ENCODE data around the gene MMP20. TPM values are rescaled to one million over a fixed set of nuclear protein-coding genes. Genes with fewer than 3 reads are reported as not detected.

MMP20 gene
- total RNA-seq, 1 experiment from 2014 or later: not detected

DNA sequence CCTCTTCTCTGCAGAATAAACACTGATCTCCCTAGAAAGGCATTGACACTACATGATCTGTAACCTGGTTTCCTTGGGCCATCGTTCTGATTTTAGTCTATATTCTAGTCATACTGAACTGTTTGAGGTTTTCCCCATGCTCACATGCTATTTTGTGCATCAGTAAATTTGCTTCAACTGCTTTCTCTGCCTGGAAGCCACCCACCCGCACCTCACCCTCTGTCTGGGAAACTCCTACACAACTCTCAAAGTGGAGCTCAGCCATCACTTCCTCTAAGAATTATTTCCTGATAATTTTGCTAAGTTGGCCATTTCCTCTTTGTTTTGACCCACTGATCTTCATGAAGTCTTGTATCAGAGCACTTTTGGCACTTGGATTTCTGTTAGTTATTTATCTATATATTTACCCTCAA, 36.1 kb downstream of the MMP20 start:
- Histone ChIP-seq H3K4me3 (ENCODE audit: low read depth, low read length, poor library complexity, severe bottlenecking) (no peak overlapping the region), H3K27me3 (replicated peaks; ENCODE audit: insufficient read depth, low read depth, low read length, poor library complexity) (no peaks in the 10 kb centered on the region), H3K27ac (ENCODE audit: low read depth, low read length, poor library complexity, severe bottlenecking) (no peak overlapping the region), H3K36me3 (ENCODE audit: insufficient read depth, low read length, poor library complexity, severe bottlenecking) (no peaks in the 10 kb centered on the region), H3K4me1 (ENCODE audit: insufficient read depth, low read length, poor library complexity, severe bottlenecking) (no peaks in the 10 kb centered on the region), H3K9me3 (ENCODE audit: low read depth, low read length, poor library complexity, severe bottlenecking) (no peaks in the 10 kb centered on the region)
- CTCF ChIA-PET: no interaction called here
- POLR2A ChIA-PET (ENCODE audit: low non-redundant PET): no interaction called here
- BruUV-seq (replicated peaks): no TSS peak
- no peak for TF ChIP-seq EZH2 (IDR thresholded peaks at IDR 0.05; ENCODE audit: borderline replicate concordance, low read depth, low read length, poor library complexity, severe bottlenecking)
- TF ChIP-seq, protein P1, sequence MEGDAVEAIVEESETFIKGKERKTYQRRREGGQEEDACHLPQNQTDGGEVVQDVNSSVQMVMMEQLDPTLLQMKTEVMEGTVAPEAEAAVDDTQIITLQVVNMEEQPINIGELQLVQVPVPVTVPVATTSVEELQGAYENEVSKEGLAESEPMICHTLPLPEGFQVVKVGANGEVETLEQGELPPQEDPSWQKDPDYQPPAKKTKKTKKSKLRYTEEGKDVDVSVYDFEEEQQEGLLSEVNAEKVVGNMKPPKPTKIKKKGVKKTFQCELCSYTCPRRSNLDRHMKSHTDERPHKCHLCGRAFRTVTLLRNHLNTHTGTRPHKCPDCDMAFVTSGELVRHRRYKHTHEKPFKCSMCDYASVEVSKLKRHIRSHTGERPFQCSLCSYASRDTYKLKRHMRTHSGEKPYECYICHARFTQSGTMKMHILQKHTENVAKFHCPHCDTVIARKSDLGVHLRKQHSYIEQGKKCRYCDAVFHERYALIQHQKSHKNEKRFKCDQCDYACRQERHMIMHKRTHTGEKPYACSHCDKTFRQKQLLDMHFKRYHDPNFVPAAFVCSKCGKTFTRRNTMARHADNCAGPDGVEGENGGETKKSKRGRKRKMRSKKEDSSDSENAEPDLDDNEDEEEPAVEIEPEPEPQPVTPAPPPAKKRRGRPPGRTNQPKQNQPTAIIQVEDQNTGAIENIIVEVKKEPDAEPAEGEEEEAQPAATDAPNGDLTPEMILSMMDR (conservative IDR thresholded peaks at IDR 0.05; ENCODE audit: low read depth, low read length): no peak
- intact Hi-C loops (cut with micrococcal nuclease; ENCODE audit: unreplicated experiment): no loop called here
- no peak for DNase-seq (ENCODE audit: low spot score)

DNA sequence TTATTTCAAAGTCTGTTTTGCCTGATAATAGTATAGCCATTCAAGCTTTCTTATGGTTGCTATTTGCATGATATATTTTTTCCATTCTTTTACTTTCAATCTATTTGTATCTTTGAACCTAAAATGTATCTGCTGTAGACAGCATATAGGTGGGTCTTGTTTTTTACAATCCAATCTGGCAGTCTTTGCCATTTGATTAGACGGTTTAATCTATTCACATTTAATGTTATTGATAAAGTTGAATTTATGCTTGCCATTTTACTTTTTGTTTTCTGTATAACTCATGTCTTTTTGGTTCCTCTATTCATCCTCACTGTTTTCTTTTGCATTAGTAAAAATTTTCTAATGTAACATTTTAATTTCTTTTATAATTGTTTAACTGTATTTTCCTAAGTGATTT, 37.4 kb downstream of the MMP20 start:
- TF ChIP-seq EZH2 (IDR thresholded peaks at IDR 0.05; ENCODE audit: borderline replicate concordance, low read depth, low read length, poor library complexity, severe bottlenecking): no peak
- TF ChIP-seq, protein P1 (conservative IDR thresholded peaks at IDR 0.05; ENCODE audit: low read depth, low read length): no peak
- intact Hi-C loops (cut with micrococcal nuclease; ENCODE audit: unreplicated experiment): no loop called here

DNA sequence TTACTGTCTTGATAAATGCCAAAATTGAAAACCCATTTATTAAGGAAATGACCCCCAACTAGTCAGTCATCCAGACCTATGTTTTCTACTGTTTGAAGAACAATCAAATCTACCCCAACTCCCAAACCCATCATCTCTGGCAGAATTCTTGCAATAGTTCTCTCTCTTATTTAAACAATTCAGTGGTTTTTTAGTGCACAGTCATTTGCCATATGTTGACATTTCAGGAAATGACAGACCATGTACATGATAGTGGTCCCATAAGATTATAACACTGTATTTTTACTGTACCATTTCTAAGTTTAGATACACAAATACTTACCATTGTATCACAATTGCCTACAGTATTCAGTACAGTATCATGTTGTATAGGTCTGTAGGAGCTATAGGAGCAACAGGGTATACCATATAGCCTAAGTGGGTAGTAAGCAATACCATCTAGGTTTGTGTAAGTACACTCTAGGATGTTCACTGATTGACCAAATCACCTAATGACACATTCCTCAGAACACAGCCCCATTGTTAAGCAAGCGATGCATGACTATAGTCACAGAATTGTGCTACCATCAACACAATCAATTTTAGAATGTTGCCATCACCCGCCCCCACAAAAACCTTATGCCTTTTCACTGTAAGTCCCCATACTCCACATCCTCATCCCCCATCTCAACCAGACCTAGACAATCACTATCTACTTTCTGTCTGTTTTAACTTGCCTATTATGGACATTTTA, 41.8 kb downstream of the MMP20 start:
- Histone ChIP-seq H3K4me1 (ENCODE audit: insufficient read depth, low read length, poor library complexity, severe bottlenecking) (no peaks in the 10 kb centered on the region), H3K36me3 (ENCODE audit: insufficient read depth, low read length, poor library complexity, severe bottlenecking) (no peaks in the 10 kb centered on the region), H3K27me3 (replicated peaks; ENCODE audit: insufficient read depth, low read depth, low read length, poor library complexity) (no peaks in the 10 kb centered on the region), H3K27ac (ENCODE audit: low read depth, low read length, poor library complexity, severe bottlenecking) (no peak overlapping the region), H3K9me3 (ENCODE audit: low read depth, low read length, poor library complexity, severe bottlenecking) (no peaks in the 10 kb centered on the region), H3K4me3 (ENCODE audit: low read depth, low read length, poor library complexity, severe bottlenecking) (no peak overlapping the region)
- POLR2A ChIA-PET (ENCODE audit: low non-redundant PET): no interaction called here
- DNase-seq (ENCODE audit: low spot score): no peak
- intact Hi-C loops (cut with micrococcal nuclease; ENCODE audit: unreplicated experiment): no loop called here
- BruUV-seq (replicated peaks): no TSS peak
- no peak for TF ChIP-seq EZH2 (IDR thresholded peaks at IDR 0.05; ENCODE audit: borderline replicate concordance, low read depth, low read length, poor library complexity, severe bottlenecking)
- TF ChIP-seq, protein P1 (conservative IDR thresholded peaks at IDR 0.05; ENCODE audit: low read depth, low read length): no peak
- CTCF ChIA-PET: no interaction called here

More for the DNA sequence above, 37.4 kb downstream of the MMP20 start:
- POLR2A ChIA-PET (ENCODE audit: low non-redundant PET): no interaction called here
- no peaks in the 10 kb centered on the region for H3K36me3 ChIP-seq (ENCODE audit: insufficient read depth, low read length, poor library complexity, severe bottlenecking)
- H3K4me1 ChIP-seq (ENCODE audit: insufficient read depth, low read length, poor library complexity, severe bottlenecking): no peaks in the 10 kb centered on the region
- H3K4me3 ChIP-seq (ENCODE audit: low read depth, low read length, poor library complexity, severe bottlenecking): no peak overlapping the region
- H3K27ac ChIP-seq (ENCODE audit: low read depth, low read length, poor library complexity, severe bottlenecking): no peak overlapping the region
- no peaks in the 10 kb centered on the region for H3K27me3 ChIP-seq (replicated peaks; ENCODE audit: insufficient read depth, low read depth, low read length, poor library complexity)
- CTCF ChIA-PET: no interaction called here
- H3K9me3 ChIP-seq (ENCODE audit: low read depth, low read length, poor library complexity, severe bottlenecking): no peaks in the 10 kb centered on the region
- no TSS peak for BruUV-seq (replicated peaks)
- DNase-seq (ENCODE audit: low spot score): no peak
